ENCODE results near the gene TAAR8.

GRCh38 chr6:132506869-132507808, 45.3 kb upstream of the TAAR8 start:
- TF ChIP-seq POLR2AphosphoS5 (IDR thresholded peaks at IDR 0.05; ENCODE audit: borderline replicate concordance, low read depth, low read length) (no peak), EZH2 (IDR thresholded peaks at IDR 0.05) (no peak), FOXP2 (optimal IDR thresholded peaks at IDR 0.05; ENCODE audit: control extremely low read depth, extremely low read length, insufficient read depth) (no peak)
